Uterus (tissue), 2 donors: ENCODE results near the gene NCAM1.

Source experiments
- POLR2A ChIP-seq, 2 donors: fragments of 450-650 bp; IDR thresholded peaks; one replicate each; pipeline ENCODE4 v1.6.1; 2016; ENCODE audit warnings: antibody characterized with exemption in 2 of 2, mild to moderate bottlenecking in 1 of 2, moderate library complexity in 1 of 2
- TF ChIP-seq, protein P1 (sequence below), 4 experiments: fragments of 200-600 bp in 2 of 4; fragments of 450-650 bp in 2 of 4; sonication (generic) in 2 of 4; IDR thresholded peaks; one replicate each; pipeline ENCODE4 v1.5.1; 2016 to 2019; ENCODE audit warnings: antibody characterized with exemption in 4 of 4, mild to moderate bottlenecking in 2 of 4, moderate library complexity in 1 of 4

GRCh38 chr11:113296447-113297205, 335.4 kb downstream of the NCAM1 start:
- TF ChIP-seq, protein P1, sequence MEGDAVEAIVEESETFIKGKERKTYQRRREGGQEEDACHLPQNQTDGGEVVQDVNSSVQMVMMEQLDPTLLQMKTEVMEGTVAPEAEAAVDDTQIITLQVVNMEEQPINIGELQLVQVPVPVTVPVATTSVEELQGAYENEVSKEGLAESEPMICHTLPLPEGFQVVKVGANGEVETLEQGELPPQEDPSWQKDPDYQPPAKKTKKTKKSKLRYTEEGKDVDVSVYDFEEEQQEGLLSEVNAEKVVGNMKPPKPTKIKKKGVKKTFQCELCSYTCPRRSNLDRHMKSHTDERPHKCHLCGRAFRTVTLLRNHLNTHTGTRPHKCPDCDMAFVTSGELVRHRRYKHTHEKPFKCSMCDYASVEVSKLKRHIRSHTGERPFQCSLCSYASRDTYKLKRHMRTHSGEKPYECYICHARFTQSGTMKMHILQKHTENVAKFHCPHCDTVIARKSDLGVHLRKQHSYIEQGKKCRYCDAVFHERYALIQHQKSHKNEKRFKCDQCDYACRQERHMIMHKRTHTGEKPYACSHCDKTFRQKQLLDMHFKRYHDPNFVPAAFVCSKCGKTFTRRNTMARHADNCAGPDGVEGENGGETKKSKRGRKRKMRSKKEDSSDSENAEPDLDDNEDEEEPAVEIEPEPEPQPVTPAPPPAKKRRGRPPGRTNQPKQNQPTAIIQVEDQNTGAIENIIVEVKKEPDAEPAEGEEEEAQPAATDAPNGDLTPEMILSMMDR (IDR thresholded peaks at IDR 0.05): no peak
- TF ChIP-seq POLR2A (IDR thresholded peaks at IDR 0.05): no peak
